IMR-90 (cell line): ENCODE results near the gene ATP5F1C. TPM values are rescaled to one million over a fixed set of nuclear protein-coding genes. Genes with fewer than 3 reads are reported as not detected.

Experiments
- ATAC-seq: fragments of 200-7000 bp; cut with Tn5 transposase; 2 replicates; pipeline ENCODE4 v1.9.1; 2020; ENCODE audit warnings: low read depth, mild to moderate bottlenecking, moderate library complexity
- BruUV-seq: library from RNA; stranded (reverse); fragments of 400-500 nt; replicated peaks from 2 replicates; lab custom pipeline; 2021; lab: Mats Ljungman, UMichigan
- CTCF ChIA-PET: fragments of 300-600 bp; formaldehyde crosslinking; extraction: SDS; loops from one replicate; lab custom pipeline; 2021; ENCODE audit warnings: antibody characterized with exemption; lab: Yijun Ruan, JAX
- POLR2A ChIA-PET: fragments of 300-600 bp; sonication (Branson Sonifier 250); formaldehyde crosslinking; loops from one replicate; lab custom pipeline; 2022; ENCODE audit warnings: antibody characterized with exemption; ENCODE audit not compliant: unreplicated experiment; lab: Charles Lee
- DNase-seq: peaks from one replicate; pipeline ENCODE4 v3.0.0; 2013
- H2AFZ ChIP-seq: replicated peaks from 2 replicates; pipeline ENCODE3; 2013; ENCODE audit warnings: low read length, mild to moderate bottlenecking; ENCODE audit not compliant: poor library complexity
- H2AK5ac ChIP-seq: 2 replicates; pipeline ENCODE4 v1.6.1; 2013; ENCODE audit warnings: low read depth, low read length, inconsistent platforms
- H2AK9ac ChIP-seq: replicated peaks from 2 replicates; pipeline ENCODE3; 2013; ENCODE audit warnings: mild to moderate bottlenecking, low read depth, low read length, moderate library complexity; ENCODE audit not compliant: poor library complexity
- H2BK120ac ChIP-seq: 2 replicates; pipeline ENCODE4 v1.6.1; 2013; ENCODE audit warnings: low read depth, low read length, inconsistent platforms
- H2BK15ac ChIP-seq: 3 replicates; pipeline ENCODE4 v1.6.1; 2013; ENCODE audit warnings: low read depth, low read length, inconsistent platforms
- H2BK20ac ChIP-seq: 2 replicates; pipeline ENCODE4 v1.6.1; 2013; ENCODE audit warnings: low read depth, mild to moderate bottlenecking, inconsistent platforms, low read length, moderate library complexity
- H2BK5ac ChIP-seq: 2 replicates; pipeline ENCODE4 v1.6.1; 2013; ENCODE audit warnings: mild to moderate bottlenecking, low read depth, low read length, inconsistent platforms; ENCODE audit not compliant: poor library complexity, severe bottlenecking
- H3K14ac ChIP-seq: replicated peaks from 2 replicates; pipeline ENCODE4 v1.6.1; 2013; ENCODE audit warnings: low read depth, low read length, inconsistent platforms
- H3K18ac ChIP-seq: 2 replicates; pipeline ENCODE4 v1.6.1; 2013; ENCODE audit warnings: low read depth, low read length, control low read depth
- H3K23ac ChIP-seq: 2 replicates; pipeline ENCODE4 v1.6.1; 2013; ENCODE audit warnings: low read depth, low read length, inconsistent platforms
- H3K27ac ChIP-seq: 2 replicates; pipeline ENCODE4 v1.5.1; 2013; ENCODE audit warnings: mild to moderate bottlenecking, control low read depth, low read length; ENCODE audit not compliant: insufficient read depth
- H3K27me3 ChIP-seq: 2 replicates; pipeline ENCODE4 v1.6.1; 2013; ENCODE audit warnings: low read length; ENCODE audit not compliant: control insufficient read depth, insufficient read depth
- H3K36me3 ChIP-seq: 2 replicates; pipeline ENCODE4 v1.6.1; 2013; ENCODE audit warnings: low read length, mixed read lengths; ENCODE audit not compliant: control insufficient read depth, insufficient read depth
- H3K4ac ChIP-seq: 2 replicates; pipeline ENCODE4 v1.6.1; 2013; ENCODE audit warnings: low read depth, low read length, inconsistent platforms
- H3K4me1 ChIP-seq: 2 replicates; pipeline ENCODE4 v1.6.1; 2013; ENCODE audit warnings: low read length, mixed read lengths; ENCODE audit not compliant: control insufficient read depth, insufficient read depth
- H3K4me2 ChIP-seq: 2 replicates; pipeline ENCODE4 v1.6.1; 2013; ENCODE audit warnings: low read depth, mild to moderate bottlenecking, control low read depth, low read length, moderate library complexity
- H3K4me3 ChIP-seq: 2 replicates; pipeline ENCODE4 v1.5.1; 2013; ENCODE audit warnings: low read depth, mild to moderate bottlenecking, control low read depth, low read length, moderate library complexity; ENCODE audit not compliant: insufficient read depth
- H3K56ac ChIP-seq: 2 replicates; pipeline ENCODE4 v1.6.1; 2013; ENCODE audit warnings: low read length, inconsistent platforms; ENCODE audit not compliant: insufficient read depth; ENCODE audit errors: extremely low read depth
- H3K79me1 ChIP-seq, 2 experiments: 2 replicates each; pipeline ENCODE4 v1.6.1; 2013; ENCODE audit warnings: low read length in 2 of 2, inconsistent platforms in 1 of 2, low read depth in 1 of 2
- H3K9ac ChIP-seq: 2 replicates; pipeline ENCODE4 v1.6.1; 2013; ENCODE audit warnings: low read depth, low read length, control low read depth
- H3K9me1 ChIP-seq: 2 replicates; pipeline ENCODE4 v1.6.1; 2013; ENCODE audit warnings: low read length, inconsistent platforms; ENCODE audit not compliant: insufficient read depth
- H3K9me3 ChIP-seq: 2 replicates; pipeline ENCODE4 v1.6.1; 2013; ENCODE audit warnings: low read length; ENCODE audit not compliant: control insufficient read depth, insufficient read depth
- H4K20me1 ChIP-seq: 2 replicates; pipeline ENCODE4 v1.6.1; 2013; ENCODE audit warnings: low read length, inconsistent platforms; ENCODE audit not compliant: insufficient read depth
- H4K5ac ChIP-seq: 2 replicates; pipeline ENCODE4 v1.6.1; 2013; ENCODE audit warnings: mild to moderate bottlenecking, low read depth, low read length, control low read depth
- H4K8ac ChIP-seq, 2 experiments: 2 replicates each; pipeline ENCODE4 v1.6.1; 2013; ENCODE audit warnings: low read depth in 2 of 2, low read length in 2 of 2, control low read depth in 1 of 2, inconsistent platforms in 1 of 2
- H4K91ac ChIP-seq: 2 replicates; pipeline ENCODE4 v1.6.1; 2013; ENCODE audit warnings: low read depth, low read length, inconsistent platforms; ENCODE audit not compliant: insufficient read depth
- CEBPB ChIP-seq: IDR thresholded peaks from 2 replicates; pipeline ENCODE4 v1.6.1; 2012; ENCODE audit warnings: low read depth, low read length, improper control_type of control experiment
- CHD1 ChIP-seq: IDR thresholded peaks from 2 replicates; pipeline ENCODE4 v1.6.1; 2012; ENCODE audit warnings: low read depth, low read length, improper control_type of control experiment
- MAFK ChIP-seq: IDR thresholded peaks from 2 replicates; pipeline ENCODE4 v1.6.1; 2012; ENCODE audit warnings: low read depth, low read length, improper control_type of control experiment
- NFE2L2 ChIP-seq: fragments of 150-350 bp; IDR thresholded peaks from 2 replicates; pipeline ENCODE4 v1.6.1; 2016; ENCODE audit warnings: low read depth, mild to moderate bottlenecking, low read length
- RAD21 ChIP-seq: IDR thresholded peaks from 2 replicates; pipeline ENCODE4 v1.6.1; 2012; ENCODE audit warnings: low read length, improper control_type of control experiment
- SMC3 ChIP-seq: fragments of 150-350 bp; IDR thresholded peaks from 2 replicates; pipeline ENCODE4 v1.6.1; 2016; ENCODE audit warnings: low read depth, mild to moderate bottlenecking, antibody characterized with exemption, low read length, moderate library complexity
- WGBS, 2 experiments: methylation state at CpG; one replicate each; pipeline versions ENCODE4 v1.1.5 to v1.1.7; 2013; ENCODE audit warnings: missing lambda C conversion rate in 2 of 2; ENCODE audit not compliant: insufficient read length in 1 of 2; ENCODE audit errors: extremely low coverage in 2 of 2; 5-methylcytosine and 5-hydroxymethylcytosine counted together
- dilution Hi-C: fragments of 300-500 bp; cut with HindIII; formaldehyde crosslinking; loops from one replicate; pipeline ENCODE4 v1.14.3; 2018; ENCODE audit warnings: low sequenced_read_pairs; ENCODE audit not compliant: unreplicated experiment
- in situ Hi-C: fragments of 300-500 bp; cut with MboI; formaldehyde crosslinking; loops from 3 replicates; pipeline ENCODE4 v1.14.3; 2019; ENCODE audit warnings: low sequenced_read_pairs, inconsistent platforms, mixed read lengths
- intact Hi-C: fragments of 100-400 bp; cut with micrococcal nuclease; formaldehyde crosslinking; loops from 2 replicates; pipeline ENCODE4 v1.10.0; 2022
- polyA plus RNA-seq, 3 experiments: library from polyadenylated mRNA; depleted of rRNA; stranded (reverse); fragments of >200 nt; gene quantifications; 2 replicates each; pipeline ENCODE4 v1.2.3, GENCODE V29; 2012; ENCODE audit warnings: low replicate concordance in 1 of 3
- total RNA-seq: library from RNA; depleted of rRNA; stranded (reverse); fragments of >200 nt; gene quantifications from 2 replicates; pipeline ENCODE4 v1.2.3, GENCODE V29; 2012

ATP5F1C gene
- total and polyA plus RNA-seq, 2 of the 4 experiments (the other 2 are of a cell fraction): 357 to 367 TPM

GRCh38 chr10:7755103-7755502 is 32.9 kb upstream of the ATP5F1C start:
- ATAC-seq: no peak
- Histone ChIP-seq H3K23ac (no peak overlapping the region), H3K9me1 (no peaks in the 10 kb centered on the region), H4K20me1 (peaks cover 3% of the 10 kb centered on the region; the same call in 1 of the 2 replicates), H3K27ac (no peak overlapping the region), H2AK9ac (no peak overlapping the region), H2AFZ (no peak overlapping the region), H3K27me3 (no peaks in the 10 kb centered on the region), H3K14ac (no peak overlapping the region), H3K79me1 (no peaks in the 10 kb centered on the region; a peak in 1 of 4 replicates), H3K36me3 (peaks cover 32% of the 10 kb centered on the region), H3K18ac (no peak overlapping the region), H2AK5ac (no peak overlapping the region), H2BK5ac (no peak overlapping the region), H4K5ac (no peak overlapping the region), H3K4me3 (no peak overlapping the region), H4K8ac (no peak overlapping the region), H3K4me2 (no peak overlapping the region), H3K56ac (no peak overlapping the region), H3K4ac (no peak overlapping the region), H2BK15ac (no peak overlapping the region), H2BK120ac (no peak overlapping the region), H4K91ac (no peak overlapping the region), H2BK20ac (no peak overlapping the region), H3K9me3 (no peaks in the 10 kb centered on the region), H3K9ac (no peak overlapping the region), H3K4me1 (no peaks in the 10 kb centered on the region)
- DNase-seq: no peak
- dilution Hi-C loops (no loop called here), intact Hi-C loops (loop anchor here (10.0 kb wide), 1 partner anchor 1550 kb away; no protein-coding TSS in a partner anchor), in situ Hi-C loops (no loop called here)
- WGBS, 2 experiments: no CpG with 5 or more reads among the region's 3 CpGs
- CTCF ChIA-PET: no interaction called here
- no peak for TF ChIP-seq CHD1
- TF ChIP-seq RAD21: no peak
- no peak for TF ChIP-seq MAFK
- TF ChIP-seq NFE2L2: no peak
- no peak for TF ChIP-seq CEBPB
- TF ChIP-seq SMC3: no peak
- POLR2A ChIA-PET: no interaction called here
- BruUV-seq: no TSS peak
